NCI-H2227 (cell line): Measurements from ENCODE around the gene SYNE4.
"Not testable (repeated sequence)": the region's sequence is repeated elsewhere in the genome, so short reads cannot be mapped to it uniquely, and the experiment has no call there.

Experiments
- DNase-seq: peaks from one replicate; lab custom pipeline; 2025; ENCODE audit not compliant: unreplicated experiment; lab: John Stamatoyannopoulos, UW

SYNE4 gene

GRCh38 chr19:35957411-35957810, 51.2 kb downstream of the SYNE4 start:
- not testable (repeated sequence) for DNase-seq

DNA sequence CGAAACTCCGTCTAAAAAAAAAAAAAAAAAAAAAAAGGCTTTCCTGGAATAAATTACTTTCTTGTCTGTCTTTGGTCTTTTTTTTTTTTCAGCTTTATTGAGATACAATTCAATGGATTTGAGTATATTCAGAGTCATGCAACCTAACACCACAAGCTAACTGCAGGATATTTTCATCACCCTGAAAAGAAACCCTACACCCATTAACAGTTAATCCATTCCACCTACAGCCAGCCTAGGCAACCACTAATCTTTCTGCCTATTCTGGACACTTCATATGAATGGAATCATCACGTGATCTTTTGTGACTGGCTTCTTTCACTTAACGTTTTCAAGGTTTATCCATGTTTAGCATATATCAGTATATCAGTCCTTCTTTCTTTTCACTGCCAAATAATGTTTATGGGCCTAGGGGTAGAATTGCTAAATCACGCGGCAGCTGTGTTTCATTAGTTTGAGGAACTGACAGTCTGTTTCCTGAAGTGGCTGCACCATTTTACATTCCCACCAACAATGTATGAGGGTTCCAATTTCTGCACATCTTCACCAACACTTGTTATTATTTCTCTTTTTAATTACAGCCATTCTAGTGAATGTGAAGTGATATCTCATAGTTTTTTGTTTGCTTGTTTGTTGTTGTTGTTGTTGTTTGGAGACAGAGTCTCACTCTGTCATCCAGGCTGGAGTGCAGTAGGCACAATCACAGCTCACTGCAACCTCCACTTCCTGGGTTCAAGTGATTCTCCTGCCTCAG, 52.6 kb downstream of the SYNE4 start:
- no peak for DNase-seq
